HepG2 (cell line): ENCODE data around the gene ESPN. TPM values are rescaled to one million over a fixed set of nuclear protein-coding genes. Genes with fewer than 3 reads are reported as not detected.

Source experiments
- AHR ChIP-seq: IDR thresholded peaks from 2 replicates; pipeline ENCODE4 v1.6.1; 2018; ENCODE audit warnings: missing genetic modification reagents, missing compliant biosample characterization
- BCL6 ChIP-seq: IDR thresholded peaks from 2 replicates; pipeline ENCODE4 v1.6.1; 2016; ENCODE audit warnings: missing genetic modification reagents, missing compliant biosample characterization
- FLYWCH1 ChIP-seq: sonication (generic); formaldehyde crosslinking; IDR thresholded peaks from 2 replicates; pipeline ENCODE4 v1.8.1; 2023; ENCODE audit warnings: mild to moderate bottlenecking, missing genetic modification reagents
- FOSL2 ChIP-seq: sonication (generic); formaldehyde crosslinking; IDR thresholded peaks from 2 replicates; pipeline ENCODE4 v1.4.0; 2020; ENCODE audit warnings: missing genetic modification reagents
- JARID2 ChIP-seq: sonication (generic); formaldehyde crosslinking; IDR thresholded peaks from 2 replicates; pipeline ENCODE4 v1.8.1; 2023; ENCODE audit warnings: missing genetic modification reagents, inconsistent platforms; ENCODE audit not compliant: insufficient replicate concordance
- PHF8 ChIP-seq: sonication (generic); formaldehyde crosslinking; IDR thresholded peaks from 2 replicates; pipeline ENCODE4 v1.5.0; 2020; ENCODE audit warnings: missing genetic modification reagents
- SP1 ChIP-seq, 2 experiments: fragments of 450-650 bp in 1 of 2; sonication (generic) in 1 of 2; formaldehyde crosslinking in 1 of 2; IDR thresholded peaks; 2 replicates each; pipeline versions ENCODE4 v1.4.0 to v1.6.1; 2016 to 2020; ENCODE audit warnings: missing genetic modification reagents in 1 of 2
- ZC3H13 ChIP-seq: sonication (generic); formaldehyde crosslinking; IDR thresholded peaks from 2 replicates; pipeline ENCODE4 v1.8.1; 2023; ENCODE audit warnings: mild to moderate bottlenecking, missing genetic modification reagents, moderate library complexity
- ZFP36L2 ChIP-seq: sonication (generic); formaldehyde crosslinking; IDR thresholded peaks from 2 replicates; pipeline ENCODE4 v1.4.0; 2020; ENCODE audit warnings: missing genetic modification reagents
- ZMAT3 ChIP-seq: sonication (generic); formaldehyde crosslinking; conservative IDR thresholded peaks from 2 replicates; pipeline ENCODE4 v1.7.0; 2021; ENCODE audit warnings: missing genetic modification reagents
- ZNF33B ChIP-seq: sonication (generic); formaldehyde crosslinking; IDR thresholded peaks from 2 replicates; pipeline ENCODE4 v1.5.1; 2020; ENCODE audit warnings: mild to moderate bottlenecking, missing genetic modification reagents
- ZNF598 ChIP-seq: sonication (generic); formaldehyde crosslinking; IDR thresholded peaks from 2 replicates; pipeline ENCODE4 v1.5.1; 2020; ENCODE audit warnings: mild to moderate bottlenecking, missing genetic modification reagents, borderline replicate concordance
- ZNF777 ChIP-seq: sonication (generic); formaldehyde crosslinking; IDR thresholded peaks from 2 replicates; pipeline ENCODE4 v1.4.0; 2020; ENCODE audit warnings: missing genetic modification reagents
- polyA plus RNA-seq, 8 experiments: library from polyadenylated mRNA; depleted of rRNA in 3 of 8; stranded (reverse) in 7 of 8; unstranded in 1 of 8; fragments of >200 nt; fragmentation: Illumina TruSeq in 4 of 8; extraction: Trizol in 4 of 8; gene quantifications; 2 replicates each; pipeline versions ENCODE4 v1.2.1 to v1.2.3, GENCODE V29; 2011 to 2016; ENCODE audit warnings: low read depth in 4 of 8, missing spikeins in 1 of 8, mixed read lengths in 1 of 8; ENCODE audit not compliant: insufficient read depth in 1 of 8
- total RNA-seq, 5 experiments: library from RNA; depleted of rRNA; stranded (reverse); fragments of >200 nt; fragmentation: Illumina TruSeq; extraction: Trizol; gene quantifications; 2 replicates each; pipeline ENCODE4 v1.2.3, GENCODE V29; 2016; ENCODE audit warnings: low read depth in 1 of 5
- TF ChIP-seq, protein P1 (sequence below): IDR thresholded peaks from 2 replicates; pipeline ENCODE4 v1.4.0; 2020; ENCODE audit warnings: mild to moderate bottlenecking, missing genetic modification reagents
- TF ChIP-seq, protein P2 (sequence below): sonication (generic); formaldehyde crosslinking; IDR thresholded peaks from 2 replicates; pipeline ENCODE4 v1.5.0; 2020; ENCODE audit warnings: missing genetic modification reagents
- TF ChIP-seq, protein P3 (sequence below): sonication (generic); formaldehyde crosslinking; IDR thresholded peaks from 2 replicates; pipeline ENCODE4 v1.4.0; 2020; ENCODE audit warnings: missing genetic modification reagents
- TF ChIP-seq, protein P4 (sequence below): sonication (generic); formaldehyde crosslinking; IDR thresholded peaks from 2 replicates; pipeline ENCODE4 v1.5.1; 2020; ENCODE audit warnings: mild to moderate bottlenecking, missing genetic modification reagents, moderate library complexity

The ESPN gene
- total and polyA plus RNA-seq, 2 of the 13 experiments (the other 11 are each of a cell fraction or from before 2014, with no cell fraction given), result 48.6 to 54.2 TPM

DNA sequence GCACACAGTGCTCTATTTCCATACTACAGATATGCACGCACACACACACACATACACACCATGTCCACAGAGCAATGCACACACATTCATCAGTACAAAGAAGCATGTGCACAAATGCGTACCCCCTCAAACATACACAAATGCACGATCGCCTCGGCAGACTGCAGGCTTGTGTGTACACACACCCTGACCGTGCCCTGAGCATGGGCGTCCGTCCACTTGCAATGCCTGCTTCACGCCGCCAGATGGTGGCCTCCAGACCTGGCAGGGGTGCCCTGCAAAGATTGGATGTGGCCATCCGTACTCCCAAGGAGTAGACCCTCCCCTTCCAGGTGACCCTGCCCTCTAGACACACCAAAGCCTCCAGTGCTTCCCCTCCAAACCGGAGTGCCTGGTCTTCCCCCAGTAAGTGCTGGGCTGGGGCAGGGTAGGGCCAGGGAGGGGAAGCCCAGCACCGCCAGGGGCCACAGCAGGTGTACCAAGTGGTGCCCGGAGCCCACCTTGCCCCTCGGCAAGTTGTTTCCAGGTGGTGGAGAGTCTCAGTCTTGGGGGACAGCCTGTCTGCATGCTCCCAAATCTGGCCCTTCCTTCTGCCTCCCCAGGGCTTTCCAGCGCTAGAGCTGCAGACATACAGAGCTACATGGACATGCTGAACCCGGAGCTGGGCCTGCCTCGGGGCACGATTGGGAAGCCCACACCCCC is 20.6 kb downstream of the ESPN start (continued):
- TF ChIP-seq, protein P1, sequence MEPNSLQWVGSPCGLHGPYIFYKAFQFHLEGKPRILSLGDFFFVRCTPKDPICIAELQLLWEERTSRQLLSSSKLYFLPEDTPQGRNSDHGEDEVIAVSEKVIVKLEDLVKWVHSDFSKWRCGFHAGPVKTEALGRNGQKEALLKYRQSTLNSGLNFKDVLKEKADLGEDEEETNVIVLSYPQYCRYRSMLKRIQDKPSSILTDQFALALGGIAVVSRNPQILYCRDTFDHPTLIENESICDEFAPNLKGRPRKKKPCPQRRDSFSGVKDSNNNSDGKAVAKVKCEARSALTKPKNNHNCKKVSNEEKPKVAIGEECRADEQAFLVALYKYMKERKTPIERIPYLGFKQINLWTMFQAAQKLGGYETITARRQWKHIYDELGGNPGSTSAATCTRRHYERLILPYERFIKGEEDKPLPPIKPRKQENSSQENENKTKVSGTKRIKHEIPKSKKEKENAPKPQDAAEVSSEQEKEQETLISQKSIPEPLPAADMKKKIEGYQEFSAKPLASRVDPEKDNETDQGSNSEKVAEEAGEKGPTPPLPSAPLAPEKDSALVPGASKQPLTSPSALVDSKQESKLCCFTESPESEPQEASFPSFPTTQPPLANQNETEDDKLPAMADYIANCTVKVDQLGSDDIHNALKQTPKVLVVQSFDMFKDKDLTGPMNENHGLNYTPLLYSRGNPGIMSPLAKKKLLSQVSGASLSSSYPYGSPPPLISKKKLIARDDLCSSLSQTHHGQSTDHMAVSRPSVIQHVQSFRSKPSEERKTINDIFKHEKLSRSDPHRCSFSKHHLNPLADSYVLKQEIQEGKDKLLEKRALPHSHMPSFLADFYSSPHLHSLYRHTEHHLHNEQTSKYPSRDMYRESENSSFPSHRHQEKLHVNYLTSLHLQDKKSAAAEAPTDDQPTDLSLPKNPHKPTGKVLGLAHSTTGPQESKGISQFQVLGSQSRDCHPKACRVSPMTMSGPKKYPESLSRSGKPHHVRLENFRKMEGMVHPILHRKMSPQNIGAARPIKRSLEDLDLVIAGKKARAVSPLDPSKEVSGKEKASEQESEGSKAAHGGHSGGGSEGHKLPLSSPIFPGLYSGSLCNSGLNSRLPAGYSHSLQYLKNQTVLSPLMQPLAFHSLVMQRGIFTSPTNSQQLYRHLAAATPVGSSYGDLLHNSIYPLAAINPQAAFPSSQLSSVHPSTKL (CRISPR knock-in tag), result peak; percentile 60
- no peak for TF ChIP-seq ZFP36L2
- no peak for TF ChIP-seq JARID2 (CRISPR knock-in tag)
- TF ChIP-seq, protein P2, sequence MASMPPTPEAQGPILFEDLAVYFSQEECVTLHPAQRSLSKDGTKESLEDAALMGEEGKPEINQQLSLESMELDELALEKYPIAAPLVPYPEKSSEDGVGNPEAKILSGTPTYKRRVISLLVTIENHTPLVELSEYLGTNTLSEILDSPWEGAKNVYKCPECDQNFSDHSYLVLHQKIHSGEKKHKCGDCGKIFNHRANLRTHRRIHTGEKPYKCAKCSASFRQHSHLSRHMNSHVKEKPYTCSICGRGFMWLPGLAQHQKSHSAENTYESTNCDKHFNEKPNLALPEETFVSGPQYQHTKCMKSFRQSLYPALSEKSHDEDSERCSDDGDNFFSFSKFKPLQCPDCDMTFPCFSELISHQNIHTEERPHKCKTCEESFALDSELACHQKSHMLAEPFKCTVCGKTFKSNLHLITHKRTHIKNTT, result no peak
- no peak for TF ChIP-seq FLYWCH1
- peak; percentile 41; the same call in 1 of the 2 replicates for TF ChIP-seq ZNF777 (CRISPR knock-in tag)
- no peak for TF ChIP-seq SP1 (IDR thresholded peaks at IDR 0.05)
- TF ChIP-seq SP1 (CRISPR knock-in tag; IDR thresholded peaks at IDR 0.05), result 0 out of 2 replicates have a peak, but pooled peaks have one; percentile 32
- TF ChIP-seq ZMAT3 (CRISPR knock-in tag), result peak; percentile 36; the same call in 1 of the 2 replicates
- TF ChIP-seq AHR (CRISPR knock-in tag), result 0 out of 2 replicates have a peak, but pooled peaks have one; percentile 51
- TF ChIP-seq FOSL2 (CRISPR knock-in tag), result no peak
- TF ChIP-seq ZC3H13 (CRISPR knock-in tag), result 0 out of 2 replicates have a peak, but pooled peaks have one; percentile 76
- TF ChIP-seq, protein P3, sequence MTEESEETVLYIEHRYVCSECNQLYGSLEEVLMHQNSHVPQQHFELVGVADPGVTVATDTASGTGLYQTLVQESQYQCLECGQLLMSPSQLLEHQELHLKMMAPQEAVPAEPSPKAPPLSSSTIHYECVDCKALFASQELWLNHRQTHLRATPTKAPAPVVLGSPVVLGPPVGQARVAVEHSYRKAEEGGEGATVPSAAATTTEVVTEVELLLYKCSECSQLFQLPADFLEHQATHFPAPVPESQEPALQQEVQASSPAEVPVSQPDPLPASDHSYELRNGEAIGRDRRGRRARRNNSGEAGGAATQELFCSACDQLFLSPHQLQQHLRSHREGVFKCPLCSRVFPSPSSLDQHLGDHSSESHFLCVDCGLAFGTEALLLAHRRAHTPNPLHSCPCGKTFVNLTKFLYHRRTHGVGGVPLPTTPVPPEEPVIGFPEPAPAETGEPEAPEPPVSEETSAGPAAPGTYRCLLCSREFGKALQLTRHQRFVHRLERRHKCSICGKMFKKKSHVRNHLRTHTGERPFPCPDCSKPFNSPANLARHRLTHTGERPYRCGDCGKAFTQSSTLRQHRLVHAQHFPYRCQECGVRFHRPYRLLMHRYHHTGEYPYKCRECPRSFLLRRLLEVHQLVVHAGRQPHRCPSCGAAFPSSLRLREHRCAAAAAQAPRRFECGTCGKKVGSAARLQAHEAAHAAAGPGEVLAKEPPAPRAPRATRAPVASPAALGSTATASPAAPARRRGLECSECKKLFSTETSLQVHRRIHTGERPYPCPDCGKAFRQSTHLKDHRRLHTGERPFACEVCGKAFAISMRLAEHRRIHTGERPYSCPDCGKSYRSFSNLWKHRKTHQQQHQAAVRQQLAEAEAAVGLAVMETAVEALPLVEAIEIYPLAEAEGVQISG (CRISPR knock-in tag), result 0 out of 2 replicates have a peak, but pooled peaks have one; percentile 20
- TF ChIP-seq ZNF33B (CRISPR knock-in tag), result 0 out of 2 replicates have a peak, but pooled peaks have one; percentile 40
- TF ChIP-seq ZNF598 (CRISPR knock-in tag), result peak; percentile 60; the same call in 1 of the 2 replicates
- TF ChIP-seq BCL6, result peak; percentile 22; the same call in 1 of the 2 replicates
- peak; percentile 14; the same call in 1 of the 2 replicates for TF ChIP-seq PHF8 (CRISPR knock-in tag)
- TF ChIP-seq, protein P4, sequence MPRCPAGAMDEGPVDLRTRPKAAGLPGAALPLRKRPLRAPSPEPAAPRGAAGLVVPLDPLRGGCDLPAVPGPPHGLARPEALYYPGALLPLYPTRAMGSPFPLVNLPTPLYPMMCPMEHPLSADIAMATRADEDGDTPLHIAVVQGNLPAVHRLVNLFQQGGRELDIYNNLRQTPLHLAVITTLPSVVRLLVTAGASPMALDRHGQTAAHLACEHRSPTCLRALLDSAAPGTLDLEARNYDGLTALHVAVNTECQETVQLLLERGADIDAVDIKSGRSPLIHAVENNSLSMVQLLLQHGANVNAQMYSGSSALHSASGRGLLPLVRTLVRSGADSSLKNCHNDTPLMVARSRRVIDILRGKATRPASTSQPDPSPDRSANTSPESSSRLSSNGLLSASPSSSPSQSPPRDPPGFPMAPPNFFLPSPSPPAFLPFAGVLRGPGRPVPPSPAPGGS (CRISPR knock-in tag), result 0 out of 2 replicates have a peak, but pooled peaks have one; percentile 18
